ENCODE data around the gene PLEKHJ1.
A peak's percentile ranks its signal among the peaks of the same experiment; 100 is the strongest.

DNA sequence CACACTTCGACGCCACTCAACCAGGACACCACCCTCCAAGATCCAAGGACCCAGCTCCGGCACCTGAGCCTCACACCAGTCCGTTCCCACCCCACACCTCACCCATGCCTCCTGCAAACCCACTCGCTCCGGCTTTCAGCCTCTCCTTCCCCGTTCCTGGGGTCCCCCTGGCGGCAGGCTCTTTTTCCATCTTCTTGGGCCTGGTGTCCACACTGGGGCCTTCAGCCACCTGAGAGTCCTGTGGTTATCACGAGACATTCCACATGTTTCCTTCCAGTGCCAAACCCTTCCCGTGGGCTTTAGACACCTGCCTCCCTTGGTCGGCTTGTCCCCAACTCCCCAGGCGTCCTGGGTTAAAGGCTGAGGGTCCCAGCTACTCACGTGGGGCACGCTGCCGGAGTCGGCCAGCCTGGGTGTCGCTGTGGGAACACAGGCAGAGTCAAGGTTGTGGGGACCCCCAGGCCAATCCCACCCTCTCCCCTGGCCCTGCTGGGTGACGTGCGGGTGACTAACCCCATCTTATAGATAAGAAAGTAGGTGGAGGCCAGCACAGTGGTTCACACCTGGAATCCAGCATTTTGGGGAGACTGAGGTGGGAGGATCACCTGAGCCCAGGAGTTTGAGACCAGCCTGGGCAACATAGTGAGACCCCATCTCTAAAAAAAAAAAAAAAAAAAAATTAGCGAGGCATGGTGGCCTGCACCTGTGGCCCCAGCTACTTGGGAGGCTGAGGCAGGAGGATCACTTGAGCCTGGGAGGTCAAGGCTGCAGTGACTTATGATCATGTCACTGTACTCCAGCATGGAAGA is 18.1 kb upstream of the PLEKHJ1 start:
- TF ChIP-seq, protein P1, sequence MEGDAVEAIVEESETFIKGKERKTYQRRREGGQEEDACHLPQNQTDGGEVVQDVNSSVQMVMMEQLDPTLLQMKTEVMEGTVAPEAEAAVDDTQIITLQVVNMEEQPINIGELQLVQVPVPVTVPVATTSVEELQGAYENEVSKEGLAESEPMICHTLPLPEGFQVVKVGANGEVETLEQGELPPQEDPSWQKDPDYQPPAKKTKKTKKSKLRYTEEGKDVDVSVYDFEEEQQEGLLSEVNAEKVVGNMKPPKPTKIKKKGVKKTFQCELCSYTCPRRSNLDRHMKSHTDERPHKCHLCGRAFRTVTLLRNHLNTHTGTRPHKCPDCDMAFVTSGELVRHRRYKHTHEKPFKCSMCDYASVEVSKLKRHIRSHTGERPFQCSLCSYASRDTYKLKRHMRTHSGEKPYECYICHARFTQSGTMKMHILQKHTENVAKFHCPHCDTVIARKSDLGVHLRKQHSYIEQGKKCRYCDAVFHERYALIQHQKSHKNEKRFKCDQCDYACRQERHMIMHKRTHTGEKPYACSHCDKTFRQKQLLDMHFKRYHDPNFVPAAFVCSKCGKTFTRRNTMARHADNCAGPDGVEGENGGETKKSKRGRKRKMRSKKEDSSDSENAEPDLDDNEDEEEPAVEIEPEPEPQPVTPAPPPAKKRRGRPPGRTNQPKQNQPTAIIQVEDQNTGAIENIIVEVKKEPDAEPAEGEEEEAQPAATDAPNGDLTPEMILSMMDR (IDR thresholded peaks at IDR 0.05) = peak in 2 of 4 experiments; percentile 33 to 36
- TF ChIP-seq POLR2AphosphoS5 (IDR thresholded peaks at IDR 0.05) = no peak
- TF ChIP-seq POLR2A (IDR thresholded peaks at IDR 0.05) = no peak
- TF ChIP-seq EP300 (IDR thresholded peaks at IDR 0.05) = no peak

Measured in gastroesophageal sphincter (tissue), 3 donors.